Right lobe of liver (tissue), 6 donors: Measurements from ENCODE around the gene ING3. TPM values are rescaled to one million over a fixed set of nuclear protein-coding genes. Genes with fewer than 3 reads are reported as not detected.

ENCODE experiments used
- ATAC-seq, 4 donors: fragments of 200-7000 bp; cut with Tn5 transposase; one replicate each; pipeline ENCODE4 v1.9.1; 2020; ENCODE audit warnings: mild to moderate bottlenecking in 4 of 4, moderate library complexity in 4 of 4
- DNase-seq, 3 donors: peaks; one replicate each; pipeline ENCODE4 v3.0.0-alpha.2; 2020
- H3K27ac ChIP-seq, 3 donors: fragments of 200-600 bp; one replicate each; pipeline ENCODE4 v1.8.0; 2022
- H3K27me3 ChIP-seq, 2 donors: fragments of 200-600 bp; one replicate each; pipeline ENCODE4 v1.8.0; 2022
- H3K36me3 ChIP-seq, 4 donors: fragments of 200-600 bp; sonication (generic) in 1 of 4; one replicate each; pipeline versions ENCODE4 v1.5.1 to v1.8.0; 2017 to 2022; ENCODE audit warnings: control low read depth in 1 of 4
- H3K4me1 ChIP-seq, 4 donors: fragments of 200-600 bp; sonication (generic) in 1 of 4; one replicate each; pipeline versions ENCODE4 v1.5.1 to v1.8.0; 2017 to 2022; ENCODE audit warnings: control low read depth in 1 of 4
- H3K4me3 ChIP-seq, 3 donors: fragments of 200-600 bp; one replicate each; pipeline ENCODE4 v1.8.0; 2022
- H3K9me3 ChIP-seq, 4 donors: fragments of 200-600 bp; sonication (generic) in 1 of 4; one replicate each; pipeline versions ENCODE4 v1.5.1 to v1.8.0; 2017 to 2022; ENCODE audit warnings: control low read depth in 1 of 4
- CTCF ChIP-seq, 4 donors: fragments of 200-600 bp in 3 of 4; fragments of 450-650 bp in 1 of 4; IDR thresholded peaks; one replicate each; pipeline versions ENCODE4 v1.5.1 to v1.8.0; 2016 to 2022; ENCODE audit warnings: antibody characterized with exemption in 4 of 4, mild to moderate bottlenecking in 2 of 4
- POLR2A ChIP-seq: fragments of 450-650 bp; IDR thresholded peaks from one replicate; pipeline ENCODE4 v1.6.1; 2017; ENCODE audit warnings: antibody characterized with exemption, mild to moderate bottlenecking
- WGBS: methylation state at CpG from one replicate; pipeline ENCODE4 v1.1.6; 2018; ENCODE audit warnings: low coverage, low lambda C conversion rate; ENCODE audit not compliant: insufficient coverage; ENCODE audit errors: missing lambda C conversion rate; 5-methylcytosine and 5-hydroxymethylcytosine counted together
- intact Hi-C, 2 donors: fragments of 100-400 bp; cut with DNase I; formaldehyde crosslinking; loops; one replicate each; pipeline versions ENCODE4 v1.11.2 to v1.14.1; 2022
- total RNA-seq, 6 experiments: library from RNA; depleted of rRNA in 2 of 6; stranded (reverse); fragments of >200 nt in 2 of 6; fragmentation: NEBNext Ultra II Directional in 3 of 6; extraction: Animal tissue kit (Norgen Biotek cat#: 25700) in 3 of 6; gene quantifications; one replicate each; pipeline versions ENCODE4 v1.1.0 to v1.2.4, GENCODE V29; 2016 to 2023
- donor health status: DM: no; HTN: yes; CAD: no.
- donor health status: DM: no; HTN: no; CAD: no.
- donor health status: DM: no; HTN: no; CAD: no.
- donor health status: DM: no; HTN: yes; CAD: no.
- donor health status: DM: no; HTN: yes; CAD: no.

The ING3 gene
- total RNA-seq, 6 experiments from 2014 or later: 4.5 to 6.5 (median 6.2) TPM

GRCh38 chr7:121006711-121007315 lies 56.2 kb downstream of the ING3 start:
- no peaks in the 10 kb centered on the region for H3K9me3 ChIP-seq
- TF ChIP-seq POLR2A: no peak
- TF ChIP-seq CTCF (IDR thresholded peaks at IDR 0.05): no peak
- intact Hi-C loops: no loop called here
- peak overlapping the region in 2 of 3 donors; percentile 23 to 29 for H3K27ac ChIP-seq
- peaks cover 0 to 34% (median 11%) of the 10 kb centered on the region in 4 donors for H3K4me1 ChIP-seq
- no peak overlapping the region for H3K4me3 ChIP-seq
- DNase-seq: no peak
- H3K27me3 ChIP-seq: no peaks in the 10 kb centered on the region
- H3K36me3 ChIP-seq: peaks cover 0 to 2% (median 0%) of the 10 kb centered on the region in 4 donors
- ATAC-seq: peak; percentile 20 to 57 (median 28)
- WGBS: 25% methylated on average over 6 of the region's 6 CpGs

- TF ChIP-seq CTCF (IDR thresholded peaks at IDR 0.05): no peak
These were observed 58.2 kb downstream of the ING3 start for GRCh38 chr7:121008816-121009215.

GRCh38 chr7:121011401-121011800 lies 60.8 kb downstream of the ING3 start:
- WGBS: 100% methylated on average over 1 of the region's 1 CpG
- no peaks in the 10 kb centered on the region for H3K27me3 ChIP-seq
- H3K9me3 ChIP-seq: no peaks in the 10 kb centered on the region
- peaks cover 0 to 2% (median 0%) of the 10 kb centered on the region in 4 donors for H3K36me3 ChIP-seq
- H3K27ac ChIP-seq: no peak overlapping the region
- ATAC-seq (no peak), DNase-seq (no peak)
- no peak overlapping the region for H3K4me3 ChIP-seq
- TF ChIP-seq CTCF (IDR thresholded peaks at IDR 0.05): no peak
- TF ChIP-seq POLR2A: no peak
- peaks cover 0 to 4% (median 0%) of the 10 kb centered on the region in 4 donors for H3K4me1 ChIP-seq
- intact Hi-C loops: no loop called here

More at GRCh38 chr7:121008816-121009215, 58.2 kb downstream of the ING3 start:
- no peak for ATAC-seq
- no peaks in the 10 kb centered on the region for H3K27me3 ChIP-seq
- H3K4me3 ChIP-seq: no peak overlapping the region
- WGBS: 80% methylated on average over 1 of the region's 2 CpGs
- intact Hi-C loops: no loop called here
- H3K27ac ChIP-seq: no peak overlapping the region
- H3K4me1 ChIP-seq: peaks cover 0 to 14% (median 2%) of the 10 kb centered on the region in 4 donors
- H3K36me3 ChIP-seq: peaks cover 0 to 2% (median 0%) of the 10 kb centered on the region in 4 donors
- H3K9me3 ChIP-seq: no peaks in the 10 kb centered on the region
- DNase-seq: no peak

- no peaks in the 10 kb centered on the region for H3K27me3 ChIP-seq
- H3K4me3 ChIP-seq: no peak overlapping the region
- 82% methylated on average over 6 of the region's 6 CpGs for WGBS
- no peak overlapping the region for H3K27ac ChIP-seq
- DNase-seq: no peak
- H3K36me3 ChIP-seq: peaks cover 0 to 2% (median 0%) of the 10 kb centered on the region in 4 donors
- TF ChIP-seq CTCF (IDR thresholded peaks at IDR 0.05): no peak
- TF ChIP-seq POLR2A: no peak
- H3K9me3 ChIP-seq: no peaks in the 10 kb centered on the region
- H3K4me1 ChIP-seq: no peaks in the 10 kb centered on the region
- peak in 3 of 4 donors; percentile 20 to 51 (median 23) for ATAC-seq
- intact Hi-C loops: no loop called here
These were observed 61.7 kb downstream of the ING3 start for GRCh38 chr7:121012170-121012874.
